Gastrocnemius medialis (tissue), 4 donors: ENCODE results near the gene ITGA2B. TPM values are rescaled to one million over a fixed set of nuclear protein-coding genes. Genes with fewer than 3 reads are reported as not detected.

Experiments
- ATAC-seq, 2 donors: fragments of 150-250 bp; one replicate each; pipeline ENCODE4 v1.9.1; 2016
- DNase-seq, 2 donors: peaks; one replicate each; pipeline ENCODE4 v3.0.0-alpha.2; 2019
- H3K27ac ChIP-seq, 4 donors: fragments of 200-600 bp; sonication (generic); 1 replicate in 1 of 4; 2 replicates in 3 of 4; pipeline ENCODE4 v1.5.1; 2016 to 2018; ENCODE audit warnings: mild to moderate bottlenecking in 2 of 4, moderate library complexity in 1 of 4
- H3K27me3 ChIP-seq, 3 donors: fragments of 200-600 bp; sonication (generic) in 2 of 3; 1 replicate in 1 of 3; 2 replicates in 2 of 3; pipeline versions ENCODE4 v1.5.1 to v1.6.0; 2016 to 2019; ENCODE audit warnings: mild to moderate bottlenecking in 1 of 3, moderate library complexity in 1 of 3
- H3K36me3 ChIP-seq, 2 donors: fragments of 200-600 bp; sonication (generic) in 1 of 2; one replicate each; pipeline ENCODE4 v1.5.1; 2017 to 2018
- H3K4me1 ChIP-seq, 2 donors: fragments of 200-600 bp; sonication (generic) in 1 of 2; one replicate each; pipeline ENCODE4 v1.5.1; 2016 to 2017; ENCODE audit warnings: mild to moderate bottlenecking in 2 of 2
- H3K4me3 ChIP-seq, 4 donors: fragments of 200-600 bp; sonication (generic) in 3 of 4; 1 replicate in 1 of 4; 2 replicates in 3 of 4; pipeline ENCODE4 v1.5.1; 2016 to 2019; ENCODE audit warnings: mild to moderate bottlenecking in 2 of 4
- H3K9me3 ChIP-seq, 3 donors: fragments of 200-600 bp; sonication (generic) in 2 of 3; 1 replicate in 1 of 3; 2 replicates in 2 of 3; pipeline ENCODE4 v1.5.1; 2016 to 2019
- POLR2A ChIP-seq, 2 donors: fragments of 450-650 bp; IDR thresholded peaks; one replicate each; pipeline ENCODE4 v1.6.1; 2017; ENCODE audit warnings: antibody characterized with exemption in 2 of 2, mild to moderate bottlenecking in 2 of 2, moderate library complexity in 2 of 2
- in situ Hi-C, 4 donors: fragments of 200-750 bp; cut with MboI; loops; one replicate each; pipeline versions ENCODE4 v1.15.0 to v1.8.0; 2017; ENCODE audit warnings: low sequenced_read_pairs in 4 of 4
- intact Hi-C: fragments of 100-400 bp; cut with DNase I; formaldehyde crosslinking; loops from one replicate; pipeline ENCODE4 v1.15.1; 2023; ENCODE audit warnings: low total_unique reads
- total RNA-seq, 4 donors: library from RNA; depleted of rRNA; stranded (reverse); fragments of >200 nt; gene quantifications; one replicate each; pipeline versions ENCODE4 v1.1.0 to v1.2.3, GENCODE V29; 2016
- TF ChIP-seq, protein P1 (sequence below), 5 experiments: fragments of 450-650 bp in 3 of 5; fragments of 200-600 bp in 2 of 5; sonication (generic) in 2 of 5; IDR thresholded peaks in 4 of 5; conservative IDR thresholded peaks in 1 of 5; 1 replicate in 4 of 5; 2 replicates in 1 of 5; pipeline ENCODE4 v1.5.1; 2016 to 2019; ENCODE audit warnings: antibody characterized with exemption in 5 of 5, mild to moderate bottlenecking in 3 of 5, moderate library complexity in 3 of 5

Gene ITGA2B
- total RNA-seq, 4 donors from 2014 or later: 0.33 TPM; not detected in 3

DNA sequence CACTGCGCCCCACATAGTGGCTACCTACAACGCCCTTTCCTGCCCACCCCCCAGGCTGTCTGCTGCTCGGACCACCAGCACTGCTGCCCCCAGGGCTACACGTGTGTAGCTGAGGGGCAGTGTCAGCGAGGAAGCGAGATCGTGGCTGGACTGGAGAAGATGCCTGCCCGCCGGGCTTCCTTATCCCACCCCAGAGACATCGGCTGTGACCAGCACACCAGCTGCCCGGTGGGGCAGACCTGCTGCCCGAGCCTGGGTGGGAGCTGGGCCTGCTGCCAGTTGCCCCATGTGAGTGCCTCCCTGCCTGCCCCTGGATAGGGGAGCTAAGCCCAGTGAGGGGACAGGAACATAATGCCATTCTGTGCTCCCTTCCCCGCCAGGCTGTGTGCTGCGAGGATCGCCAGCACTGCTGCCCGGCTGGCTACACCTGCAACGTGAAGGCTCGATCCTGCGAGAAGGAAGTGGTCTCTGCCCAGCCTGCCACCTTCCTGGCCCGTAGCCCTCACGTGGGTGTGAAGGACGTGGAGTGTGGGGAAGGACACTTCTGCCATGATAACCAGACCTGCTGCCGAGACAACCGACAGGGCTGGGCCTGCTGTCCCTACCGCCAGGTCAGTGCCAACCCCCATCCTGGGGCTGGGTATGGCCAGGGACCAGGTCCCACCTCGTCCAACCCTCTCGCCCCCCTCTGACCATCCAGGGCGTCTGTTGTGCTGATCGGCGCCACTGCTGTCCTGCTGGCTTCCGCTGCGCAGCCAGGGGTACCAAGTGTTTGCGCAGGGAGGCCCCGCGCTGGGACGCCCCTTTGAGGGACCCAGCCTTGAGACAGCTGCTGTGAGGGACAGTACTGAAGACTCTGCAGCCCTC is 37.3 kb downstream of the ITGA2B start:
- Histone ChIP-seq H3K36me3 (peaks cover 0 to 36% of the 10 kb centered on the region in 2 donors), H3K27ac (no peak overlapping the region), H3K27me3 (no peaks in the 10 kb centered on the region), H3K9me3 (no peaks in the 10 kb centered on the region), H3K4me3 (no peak overlapping the region), H3K4me1 (no peaks in the 10 kb centered on the region)
- ATAC-seq (no peak), DNase-seq (no peak)
- in situ Hi-C loops (no loop called here), intact Hi-C loops (no loop called here)
- TF ChIP-seq, protein P1, sequence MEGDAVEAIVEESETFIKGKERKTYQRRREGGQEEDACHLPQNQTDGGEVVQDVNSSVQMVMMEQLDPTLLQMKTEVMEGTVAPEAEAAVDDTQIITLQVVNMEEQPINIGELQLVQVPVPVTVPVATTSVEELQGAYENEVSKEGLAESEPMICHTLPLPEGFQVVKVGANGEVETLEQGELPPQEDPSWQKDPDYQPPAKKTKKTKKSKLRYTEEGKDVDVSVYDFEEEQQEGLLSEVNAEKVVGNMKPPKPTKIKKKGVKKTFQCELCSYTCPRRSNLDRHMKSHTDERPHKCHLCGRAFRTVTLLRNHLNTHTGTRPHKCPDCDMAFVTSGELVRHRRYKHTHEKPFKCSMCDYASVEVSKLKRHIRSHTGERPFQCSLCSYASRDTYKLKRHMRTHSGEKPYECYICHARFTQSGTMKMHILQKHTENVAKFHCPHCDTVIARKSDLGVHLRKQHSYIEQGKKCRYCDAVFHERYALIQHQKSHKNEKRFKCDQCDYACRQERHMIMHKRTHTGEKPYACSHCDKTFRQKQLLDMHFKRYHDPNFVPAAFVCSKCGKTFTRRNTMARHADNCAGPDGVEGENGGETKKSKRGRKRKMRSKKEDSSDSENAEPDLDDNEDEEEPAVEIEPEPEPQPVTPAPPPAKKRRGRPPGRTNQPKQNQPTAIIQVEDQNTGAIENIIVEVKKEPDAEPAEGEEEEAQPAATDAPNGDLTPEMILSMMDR (IDR thresholded peaks at IDR 0.05 in 4 of 5, conservative IDR thresholded peaks at IDR 0.05 in 1 of 5): no peak
- TF ChIP-seq POLR2A (IDR thresholded peaks at IDR 0.05): no peak

DNA sequence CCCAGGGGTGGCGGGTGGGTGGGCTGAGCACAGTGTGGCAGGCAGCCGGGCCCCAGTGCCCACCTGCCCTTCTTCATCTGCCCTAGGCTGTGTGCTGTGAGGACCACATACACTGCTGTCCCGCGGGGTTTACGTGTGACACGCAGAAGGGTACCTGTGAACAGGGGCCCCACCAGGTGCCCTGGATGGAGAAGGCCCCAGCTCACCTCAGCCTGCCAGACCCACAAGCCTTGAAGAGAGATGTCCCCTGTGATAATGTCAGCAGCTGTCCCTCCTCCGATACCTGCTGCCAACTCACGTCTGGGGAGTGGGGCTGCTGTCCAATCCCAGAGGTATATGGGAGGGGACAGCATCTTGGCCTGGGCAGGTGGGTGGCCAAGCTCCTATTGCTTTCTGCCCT is 38.0 kb downstream of the ITGA2B start:
- no peak for ATAC-seq
- Histone ChIP-seq H3K4me3 (no peak overlapping the region), H3K4me1 (no peaks in the 10 kb centered on the region), H3K27me3 (no peaks in the 10 kb centered on the region), H3K36me3 (peaks cover 0 to 36% of the 10 kb centered on the region in 2 donors), H3K9me3 (no peaks in the 10 kb centered on the region), H3K27ac (no peak overlapping the region)
- in situ Hi-C loops: no loop called here
- no peak for TF ChIP-seq POLR2A (IDR thresholded peaks at IDR 0.05)
- TF ChIP-seq, protein P1 (IDR thresholded peaks at IDR 0.05 in 4 of 5, conservative IDR thresholded peaks at IDR 0.05 in 1 of 5): no peak
- intact Hi-C loops: no loop called here
- DNase-seq: no peak

DNA sequence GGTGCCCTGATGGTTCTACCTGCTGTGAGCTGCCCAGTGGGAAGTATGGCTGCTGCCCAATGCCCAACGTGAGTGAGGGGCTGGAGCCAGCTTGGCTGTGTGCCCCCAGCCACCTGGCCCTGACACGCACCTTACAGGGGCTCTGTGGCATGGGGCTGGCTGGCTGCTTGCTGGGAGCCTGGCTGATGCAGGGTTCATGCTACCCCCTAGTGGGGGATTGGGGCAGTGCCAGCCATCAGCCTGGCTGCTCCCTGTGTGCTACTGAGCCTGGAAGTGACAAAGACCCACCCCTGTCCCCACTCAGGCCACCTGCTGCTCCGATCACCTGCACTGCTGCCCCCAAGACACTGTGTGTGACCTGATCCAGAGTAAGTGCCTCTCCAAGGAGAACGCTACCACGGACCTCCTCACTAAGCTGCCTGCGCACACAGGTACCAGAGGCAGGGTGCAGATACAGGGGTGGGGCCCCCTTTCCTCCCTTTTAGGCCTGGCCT is 38.7 kb downstream of the ITGA2B start:
- ATAC-seq: no peak

DNA sequence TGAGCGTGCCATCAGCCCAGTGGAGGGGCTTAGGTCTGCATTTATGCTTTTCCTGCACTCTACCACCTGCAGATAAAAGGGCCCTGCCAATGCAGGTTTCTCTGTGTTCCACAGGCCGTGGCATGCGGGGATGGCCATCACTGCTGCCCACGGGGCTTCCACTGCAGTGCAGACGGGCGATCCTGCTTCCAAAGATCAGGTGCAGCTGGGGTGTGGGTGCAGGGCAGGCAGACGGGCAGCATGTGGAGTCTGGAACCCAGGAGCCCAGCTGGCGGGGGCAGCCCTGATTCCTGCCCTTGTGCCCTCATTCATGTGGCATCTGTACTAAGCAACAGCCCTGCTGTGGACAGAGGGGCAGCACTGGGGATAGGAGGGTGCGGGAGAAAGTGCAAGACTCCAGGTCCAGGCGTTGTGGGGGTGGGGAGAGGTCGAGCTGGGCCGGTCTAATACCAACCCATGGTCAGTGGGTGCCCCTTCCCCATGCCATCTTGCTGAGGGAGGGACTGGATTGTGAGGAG is 39.8 kb downstream of the ITGA2B start:
- no peak overlapping the region for H3K4me3 ChIP-seq
- H3K9me3 ChIP-seq: no peaks in the 10 kb centered on the region
- in situ Hi-C loops (no loop called here), intact Hi-C loops (loop anchor here (5.0 kb wide), 1 partner anchor 137 kb away; no protein-coding TSS in a partner anchor)
- TF ChIP-seq, protein P1 (IDR thresholded peaks at IDR 0.05 in 4 of 5, conservative IDR thresholded peaks at IDR 0.05 in 1 of 5): no peak
- no peak for TF ChIP-seq POLR2A (IDR thresholded peaks at IDR 0.05)
- DNase-seq: no peak
- H3K27ac ChIP-seq: no peak overlapping the region
- ATAC-seq: no peak
- no peaks in the 10 kb centered on the region for H3K27me3 ChIP-seq
- peaks cover 0 to 36% of the 10 kb centered on the region in 2 donors for H3K36me3 ChIP-seq
- peaks cover 3 to 4% of the 10 kb centered on the region in 2 donors for H3K4me1 ChIP-seq

More for the DNA sequence above, 38.7 kb downstream of the ITGA2B start:
- TF ChIP-seq POLR2A (IDR thresholded peaks at IDR 0.05): no peak
- TF ChIP-seq, protein P1 (IDR thresholded peaks at IDR 0.05 in 4 of 5, conservative IDR thresholded peaks at IDR 0.05 in 1 of 5): peak in 4 of 5 experiments; percentile 47 to 67 (median 58)
- Histone ChIP-seq H3K9me3 (no peaks in the 10 kb centered on the region), H3K36me3 (peaks cover 0 to 36% of the 10 kb centered on the region in 2 donors), H3K27ac (no peak overlapping the region), H3K27me3 (no peaks in the 10 kb centered on the region), H3K4me3 (no peak overlapping the region), H3K4me1 (peaks cover 0 to 3% of the 10 kb centered on the region in 2 donors)
- peak in 1 of 2 donors; percentile 32 for DNase-seq
- intact Hi-C loops (no loop called here), in situ Hi-C loops (no loop called here)
